ENCODE data around the gene NOXA1.

Gene NOXA1

GRCh38 chr9:137395666-137396010 lies 27.6 kb upstream of the NOXA1 start:
- H3K4me3 ChIP-seq (replicated peaks; ENCODE audit: low read depth, low read length) = no peak overlapping the region
- no peak for TF ChIP-seq CTCF (IDR thresholded peaks at IDR 0.05; ENCODE audit: low read depth, low read length, missing control alignments)

GRCh38 chr9:137396227-137396626 lies 27.0 kb upstream of the NOXA1 start:
- DNase-seq (ENCODE audit: extremely low read depth, low read depth) = no peak
- no peak for TF ChIP-seq CTCF (IDR thresholded peaks at IDR 0.05; ENCODE audit: low read depth, low read length, missing control alignments)

More at GRCh38 chr9:137395666-137396010, 27.6 kb upstream of the NOXA1 start:
- DNase-seq (ENCODE audit: extremely low read depth, low read depth) = no peak

GRCh38 chr9:137396634-137397367 lies 26.4 kb upstream of the NOXA1 start:
- no peak for TF ChIP-seq CTCF (IDR thresholded peaks at IDR 0.05; ENCODE audit: low read depth, low read length, missing control alignments)
- no peak for DNase-seq (ENCODE audit: extremely low read depth, low read depth)
- no peak overlapping the region for H3K4me3 ChIP-seq (replicated peaks; ENCODE audit: low read depth, low read length)

More at GRCh38 chr9:137396227-137396626, 27.0 kb upstream of the NOXA1 start:
- H3K4me3 ChIP-seq (replicated peaks; ENCODE audit: low read depth, low read length) = no peak overlapping the region

- DNase-seq (ENCODE audit: extremely low read depth, low read depth) = no peak
- no peak for TF ChIP-seq CTCF (IDR thresholded peaks at IDR 0.05; ENCODE audit: low read depth, low read length, missing control alignments)
- no peak overlapping the region for H3K4me3 ChIP-seq (replicated peaks; ENCODE audit: low read depth, low read length)
Observed at GRCh38 chr9:137397675-137398423, 25.3 kb upstream of the NOXA1 start.

GRCh38 chr9:137398561-137399468 lies 24.4 kb upstream of the NOXA1 start:
- DNase-seq (ENCODE audit: extremely low read depth, low read depth) = no peak
- TF ChIP-seq CTCF (IDR thresholded peaks at IDR 0.05; ENCODE audit: low read depth, low read length, missing control alignments) = no peak
- H3K4me3 ChIP-seq (replicated peaks; ENCODE audit: low read depth, low read length) = no peak overlapping the region

- no peak for TF ChIP-seq CTCF (IDR thresholded peaks at IDR 0.05; ENCODE audit: low read depth, low read length, missing control alignments)
- no peak overlapping the region for H3K4me3 ChIP-seq (replicated peaks; ENCODE audit: low read depth, low read length)
- DNase-seq (ENCODE audit: extremely low read depth, low read depth) = no peak
Observed at GRCh38 chr9:137402746-137403145, 20.4 kb upstream of the NOXA1 start.
